GM23338 (cell line): ENCODE measurements around the gene ATXN2. TPM values are rescaled to one million over a fixed set of nuclear protein-coding genes. Genes with fewer than 3 reads are reported as not detected.

Source experiments
- ATAC-seq: fragments of 200-7000 bp; cut with Tn5 transposase; 3 replicates; pipeline ENCODE4 v1.9.1; 2020
- DNase-seq: peaks from one replicate; pipeline ENCODE4 v3.0.0-alpha.2; 2015; ENCODE audit warnings: low spot score
- H2AFZ ChIP-seq: fragments of 200-600 bp; sonication (generic); 2 replicates; pipeline ENCODE4 v1.8.0; 2016; ENCODE audit warnings: antibody characterized with exemption, mild to moderate bottlenecking, moderate library complexity
- H3F3A ChIP-seq: fragments of 200-600 bp; sonication (generic); replicated peaks from 2 replicates; pipeline ENCODE4 v1.8.0; 2017; ENCODE audit warnings: antibody characterized with exemption, mixed run types, low read depth
- H3K27ac ChIP-seq: fragments of 200-600 bp; sonication (generic); 2 replicates; pipeline ENCODE4 v1.6.1; 2016; ENCODE audit warnings: low read depth
- H3K27me3 ChIP-seq: fragments of 200-600 bp; sonication (generic); 2 replicates; pipeline ENCODE4 v1.8.0; 2016; ENCODE audit warnings: mild to moderate bottlenecking, mixed run types, moderate library complexity; ENCODE audit not compliant: insufficient read depth
- H3K36me3 ChIP-seq: fragments of 200-600 bp; sonication (generic); 2 replicates; pipeline ENCODE4 v1.8.0; 2016; ENCODE audit warnings: mild to moderate bottlenecking; ENCODE audit not compliant: insufficient read depth
- H3K4me1 ChIP-seq: fragments of 200-600 bp; sonication (generic); 2 replicates; pipeline ENCODE4 v1.8.0; 2016; ENCODE audit warnings: mild to moderate bottlenecking, moderate library complexity; ENCODE audit not compliant: insufficient read depth
- H3K4me2 ChIP-seq: fragments of 200-600 bp; sonication (generic); 2 replicates; pipeline ENCODE4 v1.7.1; 2017; ENCODE audit warnings: mixed run types
- H3K4me3 ChIP-seq: fragments of 200-600 bp; sonication (generic); 2 replicates; pipeline ENCODE4 v1.6.1; 2016; ENCODE audit warnings: mixed run types
- H3K79me2 ChIP-seq: fragments of 200-600 bp; sonication (generic); replicated peaks from 2 replicates; pipeline ENCODE4 v1.8.0; 2017; ENCODE audit warnings: mild to moderate bottlenecking; ENCODE audit not compliant: insufficient read depth
- H3K9me2 ChIP-seq: fragments of 200-600 bp; sonication (generic); 2 replicates; pipeline ENCODE4 v1.8.0; 2017; ENCODE audit not compliant: insufficient read depth
- H4K20me1 ChIP-seq: fragments of 200-600 bp; sonication (generic); replicated peaks from 2 replicates; pipeline ENCODE4 v1.8.0; 2017; ENCODE audit warnings: mild to moderate bottlenecking; ENCODE audit not compliant: insufficient read depth
- H3K27ac Mint-ChIP-seq: 2 replicates; pipeline ENCODE4 v1.8.0; 2020; ENCODE audit warnings: inconsistent platforms, mild to moderate bottlenecking, moderate library complexity, mixed read lengths
- H3K27me3 Mint-ChIP-seq: 3 replicates; pipeline ENCODE4 v1.8.0; 2022; ENCODE audit warnings: low read depth, mild to moderate bottlenecking, moderate library complexity, mixed read lengths, inconsistent platforms; ENCODE audit not compliant: insufficient read depth, poor library complexity
- H3K36me3 Mint-ChIP-seq: 3 replicates; pipeline ENCODE4 v1.8.0; 2021; ENCODE audit warnings: low read depth, mild to moderate bottlenecking, inconsistent platforms, moderate library complexity, mixed read lengths
- H3K4me1 Mint-ChIP-seq: 3 replicates; pipeline ENCODE4 v1.8.0; 2020; ENCODE audit warnings: mild to moderate bottlenecking, inconsistent platforms, mixed read lengths
- H3K4me3 Mint-ChIP-seq: 3 replicates; pipeline ENCODE4 v1.8.0; 2021; ENCODE audit warnings: moderate library complexity, mild to moderate bottlenecking, inconsistent platforms, mixed read lengths
- H3K9me3 Mint-ChIP-seq: 3 replicates; pipeline ENCODE4 v1.8.0; 2020; ENCODE audit warnings: moderate library complexity, mild to moderate bottlenecking, inconsistent platforms, mixed read lengths
- CTCF ChIP-seq, 2 experiments: fragments of 200-600 bp in 1 of 2; sonication (generic) in 1 of 2; conservative IDR thresholded peaks; 2 replicates each; pipeline versions ENCODE4 v1.5.1 to v1.6.1; 2016 to 2017; ENCODE audit warnings: antibody characterized with exemption in 2 of 2, low read depth in 2 of 2, mild to moderate bottlenecking in 2 of 2, moderate library complexity in 1 of 2
- NANOG ChIP-seq: IDR thresholded peaks from 2 replicates; pipeline ENCODE4 v1.6.1; 2016; ENCODE audit warnings: antibody characterized with exemption, borderline replicate concordance
- REST ChIP-seq: IDR thresholded peaks from one replicate; pipeline ENCODE4 v1.6.1; 2018; ENCODE audit warnings: antibody characterized with exemption; ENCODE audit not compliant: unreplicated experiment
- STAT1 ChIP-seq: IDR thresholded peaks from one replicate; pipeline ENCODE4 v1.6.1; 2016; ENCODE audit warnings: antibody characterized with exemption; ENCODE audit not compliant: unreplicated experiment
- ZNF331 ChIP-seq: fragments of 250-450 bp; sonication (Bioruptor Pico); IDR thresholded peaks from 2 replicates; pipeline ENCODE4 v1.5.0; 2020; ENCODE audit warnings: low read depth, mild to moderate bottlenecking, moderate library complexity
- polyA plus RNA-seq: library from polyadenylated mRNA; unstranded; fragments of >200 nt; fragmentation: Nextera tagmentation; extraction: Ambion mirVana; gene quantifications from 2 replicates; pipeline ENCODE4 v1.2.1, GENCODE V29; 2016
- total RNA-seq: library from RNA; depleted of rRNA; stranded (reverse); fragments of >200 nt; shearing (Covaris generic); gene quantifications from 2 replicates; pipeline ENCODE4 v1.2.3, GENCODE V29; 2014

The ATXN2 gene
- total and polyA plus RNA-seq, 2 experiments from 2014 or later: 44.8 to 59.5 TPM

GRCh38 chr12:111453071-111453989 lies 145.8 kb downstream of the ATXN2 start:
- H3K36me3 ChIP-seq: peaks cover 24% of the 10 kb centered on the region
- Mint-ChIP-seq H3K27ac (0 out of 2 replicates have a peak overlapping the region, but pooled peaks have one; percentile 21), H3K4me3 (no peak overlapping the region), H3K36me3 (peaks cover 62% of the 10 kb centered on the region), H3K27me3 (peaks cover 10% of the 10 kb centered on the region), H3K4me1 (no peaks in the 10 kb centered on the region; the same call in 2 of the 3 replicates), H3K9me3 (no peaks in the 10 kb centered on the region)
- no peaks in the 10 kb centered on the region for H3K27me3 ChIP-seq
- H3K9me2 ChIP-seq: no peaks in the 10 kb centered on the region
- ATAC-seq: peak; percentile 30; the same call in 2 of the 3 replicates
- H3F3A ChIP-seq: peaks cover 41% of the 10 kb centered on the region
- H3K4me3 ChIP-seq: no peak overlapping the region
- H3K27ac ChIP-seq: no peak overlapping the region
- peak; percentile 27 for DNase-seq
- H3K79me2 ChIP-seq: no peaks in the 10 kb centered on the region
- no peak for TF ChIP-seq ZNF331 (CRISPR knock-in tag)
- H4K20me1 ChIP-seq: peaks cover 8% of the 10 kb centered on the region; the same call in 1 of the 2 replicates
- H2AFZ ChIP-seq: no peak overlapping the region
- no peak overlapping the region for H3K4me2 ChIP-seq
- no peaks in the 10 kb centered on the region for H3K4me1 ChIP-seq

GRCh38 chr12:111451649-111452129 lies 147.4 kb downstream of the ATXN2 start:
- Mint-ChIP-seq H3K4me1 (no peaks in the 10 kb centered on the region; the same call in none of the 3 replicates), H3K27ac (no peak overlapping the region), H3K9me3 (no peaks in the 10 kb centered on the region), H3K27me3 (peaks cover 19% of the 10 kb centered on the region), H3K4me3 (no peak overlapping the region), H3K36me3 (peaks cover 70% of the 10 kb centered on the region)
- Histone ChIP-seq H3K4me2 (no peak overlapping the region), H2AFZ (no peak overlapping the region), H3K27me3 (no peaks in the 10 kb centered on the region), H3K36me3 (peaks cover 29% of the 10 kb centered on the region), H3K4me3 (no peak overlapping the region), H4K20me1 (peaks cover 8% of the 10 kb centered on the region; the same call in 1 of the 2 replicates), H3K79me2 (no peaks in the 10 kb centered on the region), H3K27ac (no peak overlapping the region), H3K9me2 (no peaks in the 10 kb centered on the region), H3F3A (peaks cover 48% of the 10 kb centered on the region), H3K4me1 (no peaks in the 10 kb centered on the region)
- TF ChIP-seq STAT1 (no peak), NANOG (no peak), CTCF (conservative IDR thresholded peaks at IDR 0.05; ENCODE audit: low read depth in 2 of 2) (peak; percentile 67 to 98), REST (no peak)
- DNase-seq (peak; percentile 52), ATAC-seq (no peak)
